D721Med (cell line): ENCODE results near the gene DPPA2.
"Not testable (repeated sequence)": the region's sequence is repeated elsewhere in the genome, so short reads cannot be mapped to it uniquely, and the experiment has no call there.

Source experiments
- DNase-seq: peaks from one replicate; pipeline ENCODE4 v3.0.0; 2011; ENCODE audit warnings: low spot score; ENCODE audit not compliant: insufficient read length
- FAIRE-seq: peaks from 2 replicates; lab custom pipeline; 2011; peaks lifted over from hg19 to GRCh38; lab: Jason Lieb, UNC
- CTCF ChIP-seq: IDR thresholded peaks from 2 replicates; pipeline ENCODE4 v1.5.1; 2012; ENCODE audit warnings: mild to moderate bottlenecking, control low read depth; ENCODE audit not compliant: insufficient read depth; ENCODE audit errors: missing control alignments

DPPA2 gene

GRCh38 chr3:109316162-109316730 is at the start of gene DPPA2:
Gene DPPA2, minus strand, starts transcription at chr3:109316517. Its CDS starts 1,975 bp downstream, at chr3:109314542.
- TF ChIP-seq CTCF = no peak
- FAIRE-seq = no peak
- no peak for DNase-seq

- no peak for TF ChIP-seq CTCF
- DNase-seq = no peak
- FAIRE-seq = no peak
Observed at GRCh38 chr3:109364088-109364487, 47.8 kb upstream of the DPPA2 start.

GRCh38 chr3:109363634-109364033 is 47.3 kb upstream of the DPPA2 start:
- no peak for DNase-seq
- no peak for FAIRE-seq

GRCh38 chr3:109362823-109363222 is 46.5 kb upstream of the DPPA2 start:
- FAIRE-seq (no peak), DNase-seq (no peak)
- no peak for TF ChIP-seq CTCF

More at GRCh38 chr3:109363634-109364033, 47.3 kb upstream of the DPPA2 start:
- no peak for TF ChIP-seq CTCF

DNA sequence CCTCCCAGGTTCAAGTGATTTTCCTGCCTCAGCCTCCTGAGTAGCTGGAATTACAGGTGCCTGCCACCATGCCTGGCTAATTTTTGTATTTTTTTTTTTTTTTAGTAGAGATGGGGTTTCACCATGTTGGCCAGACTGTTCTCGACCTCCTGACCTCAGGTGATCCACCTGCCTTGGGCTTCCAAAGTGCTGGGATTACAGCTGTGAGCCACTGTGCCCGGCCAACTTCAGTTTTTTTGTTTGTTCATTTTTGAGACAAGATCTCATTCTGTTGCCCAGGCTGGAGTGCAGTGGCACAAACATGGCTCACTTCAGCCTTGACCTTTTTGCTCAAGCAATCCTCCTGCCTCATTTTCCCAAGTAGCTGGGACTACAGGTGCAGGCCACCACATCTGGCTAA is 42.5 kb upstream of the DPPA2 start:
- DNase-seq, FAIRE-seq: not testable (repeated sequence)

DNA sequence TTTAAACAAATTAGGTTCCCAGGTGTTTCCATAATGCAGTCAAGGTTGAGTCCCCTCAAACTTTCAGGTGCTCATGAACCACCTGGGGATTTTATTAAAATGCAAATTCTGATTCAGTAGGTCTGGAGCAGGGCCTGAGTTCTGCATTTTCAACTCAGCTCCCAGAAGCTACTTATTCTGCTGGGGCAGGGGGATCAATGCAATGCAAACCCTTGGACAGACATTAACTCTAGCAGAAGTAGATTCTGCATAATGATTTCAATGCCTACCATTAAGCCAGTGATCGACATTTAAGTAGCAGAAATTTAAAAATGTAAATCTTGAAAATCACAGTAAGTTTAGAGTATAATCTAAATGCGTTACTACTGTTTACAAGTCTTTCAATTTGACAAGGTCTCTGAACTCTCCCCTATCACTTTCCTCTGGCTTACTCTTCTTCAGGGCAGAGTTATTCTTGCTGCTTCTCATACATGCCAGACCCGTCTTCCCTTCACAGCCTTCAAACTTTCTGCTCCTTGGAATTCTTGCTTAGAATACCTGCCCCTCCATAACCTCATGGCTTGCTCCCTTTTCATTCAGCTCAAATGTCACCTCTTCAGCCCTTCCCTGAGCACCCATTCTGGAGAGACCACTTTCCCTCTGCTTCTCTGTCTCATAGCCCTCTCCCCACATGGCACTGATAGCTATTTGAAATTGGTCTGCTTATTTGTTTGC is 40.3 kb upstream of the DPPA2 start:
- DNase-seq = no peak
- no peak for FAIRE-seq
- no peak for TF ChIP-seq CTCF

DNA sequence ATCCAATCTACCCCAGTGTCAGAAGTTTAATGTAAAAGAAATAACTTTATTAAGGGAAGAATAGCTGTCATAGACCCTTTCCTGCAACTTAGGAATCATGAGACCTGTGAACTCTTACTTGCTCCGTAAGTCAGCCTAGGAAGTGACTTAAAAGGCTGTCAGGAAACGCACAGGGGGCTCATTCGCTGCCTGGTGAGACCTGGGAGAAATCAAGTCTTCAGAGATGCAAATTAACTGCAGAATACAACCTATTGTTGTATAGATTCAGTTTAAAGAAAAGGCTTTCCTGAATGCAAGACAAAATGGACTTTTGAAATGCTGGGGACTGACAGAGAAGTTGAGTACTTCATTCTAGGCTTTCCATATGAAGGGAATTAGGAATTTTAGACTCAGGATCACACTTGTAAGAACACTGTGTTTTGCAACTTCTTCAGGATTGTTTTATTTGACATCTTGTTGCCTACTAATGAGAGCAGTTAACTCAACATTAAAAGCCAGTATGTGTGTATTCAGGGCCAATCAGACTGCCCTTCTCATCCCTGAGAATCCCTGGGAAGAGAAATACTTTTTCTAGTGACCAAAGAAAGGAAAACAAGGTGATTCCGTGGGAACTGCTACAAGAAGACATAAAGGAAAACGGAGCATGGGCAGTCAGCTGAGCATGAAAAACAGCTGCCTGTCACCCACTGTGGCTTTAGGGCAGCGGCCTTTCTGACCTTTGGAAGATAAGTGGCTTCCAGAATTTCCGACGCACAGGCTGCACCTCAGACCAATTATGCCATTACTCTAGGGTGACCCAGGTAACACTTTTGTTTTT is 39.5 kb upstream of the DPPA2 start:
- FAIRE-seq = no peak
- TF ChIP-seq CTCF = no peak
- DNase-seq = no peak
